Transverse colon (tissue), 3 donors: ENCODE measurements around the gene C19orf38.

Experiments used
- EP300 ChIP-seq: sonication (generic); formaldehyde crosslinking; IDR thresholded peaks from one replicate; pipeline ENCODE4 v1.6.1; 2017; ENCODE audit warnings: antibody characterized with exemption, low read depth
- TF ChIP-seq, protein P1 (sequence below), 5 experiments: fragments of 200-600 bp in 3 of 5; fragments of 450-650 bp in 2 of 5; sonication (generic) in 3 of 5; IDR thresholded peaks; 1 replicate in 2 of 5; 2 replicates in 3 of 5; pipeline ENCODE4 v1.5.1; 2016 to 2017; ENCODE audit warnings: antibody characterized with exemption in 5 of 5, inconsistent platforms in 3 of 5, mild to moderate bottlenecking in 2 of 5, moderate library complexity in 1 of 5

- TF ChIP-seq EP300, result no peak
- TF ChIP-seq, protein P1, sequence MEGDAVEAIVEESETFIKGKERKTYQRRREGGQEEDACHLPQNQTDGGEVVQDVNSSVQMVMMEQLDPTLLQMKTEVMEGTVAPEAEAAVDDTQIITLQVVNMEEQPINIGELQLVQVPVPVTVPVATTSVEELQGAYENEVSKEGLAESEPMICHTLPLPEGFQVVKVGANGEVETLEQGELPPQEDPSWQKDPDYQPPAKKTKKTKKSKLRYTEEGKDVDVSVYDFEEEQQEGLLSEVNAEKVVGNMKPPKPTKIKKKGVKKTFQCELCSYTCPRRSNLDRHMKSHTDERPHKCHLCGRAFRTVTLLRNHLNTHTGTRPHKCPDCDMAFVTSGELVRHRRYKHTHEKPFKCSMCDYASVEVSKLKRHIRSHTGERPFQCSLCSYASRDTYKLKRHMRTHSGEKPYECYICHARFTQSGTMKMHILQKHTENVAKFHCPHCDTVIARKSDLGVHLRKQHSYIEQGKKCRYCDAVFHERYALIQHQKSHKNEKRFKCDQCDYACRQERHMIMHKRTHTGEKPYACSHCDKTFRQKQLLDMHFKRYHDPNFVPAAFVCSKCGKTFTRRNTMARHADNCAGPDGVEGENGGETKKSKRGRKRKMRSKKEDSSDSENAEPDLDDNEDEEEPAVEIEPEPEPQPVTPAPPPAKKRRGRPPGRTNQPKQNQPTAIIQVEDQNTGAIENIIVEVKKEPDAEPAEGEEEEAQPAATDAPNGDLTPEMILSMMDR (IDR thresholded peaks at IDR 0.05), result no peak
Observed at GRCh38 chr19:10829967-10830366, 18.2 kb upstream of the C19orf38 start.
